Nephron progenitor cell (in vitro differentiated cells): ENCODE data around the gene LGALS14.

ENCODE experiments used
- DNase-seq: peaks from one replicate; pipeline ENCODE4 v3.0.0; 2021
- H3K27ac Mint-ChIP-seq: 2 replicates; pipeline ENCODE4 v1.8.0; 2021; ENCODE audit warnings: mild to moderate bottlenecking, moderate library complexity, mixed read lengths
- H3K27me3 Mint-ChIP-seq: 2 replicates; pipeline ENCODE4 v1.8.0; 2021; ENCODE audit warnings: mild to moderate bottlenecking, low read depth, mixed read lengths; ENCODE audit not compliant: poor library complexity
- H3K36me3 Mint-ChIP-seq: 2 replicates; pipeline ENCODE4 v1.8.0; 2021; ENCODE audit warnings: low read depth, mixed read lengths
- H3K4me1 Mint-ChIP-seq: 2 replicates; pipeline ENCODE4 v1.8.0; 2021; ENCODE audit warnings: mixed read lengths
- H3K4me3 Mint-ChIP-seq: 2 replicates; pipeline ENCODE4 v1.8.0; 2021; ENCODE audit warnings: mild to moderate bottlenecking, moderate library complexity, mixed read lengths
- H3K9me3 Mint-ChIP-seq: 2 replicates; pipeline ENCODE4 v1.8.0; 2021; ENCODE audit warnings: mild to moderate bottlenecking, moderate library complexity, mixed read lengths
- CTCF ChIP-seq: fragments of 200-600 bp; sonication (generic); IDR thresholded peaks from 2 replicates; pipeline ENCODE4 v1.5.0; 2021; ENCODE audit warnings: antibody characterized with exemption

The LGALS14 gene

GRCh38 chr19:39736088-39736487, 31.8 kb downstream of the LGALS14 start:
- Mint-ChIP-seq H3K27me3 (peaks cover 41% of the 10 kb centered on the region), H3K27ac (no peak overlapping the region), H3K9me3 (peaks cover 2% of the 10 kb centered on the region), H3K4me3 (no peak overlapping the region), H3K4me1 (no peaks in the 10 kb centered on the region), H3K36me3 (no peaks in the 10 kb centered on the region)
- DNase-seq, result no peak
- TF ChIP-seq CTCF, result no peak

GRCh38 chr19:39737351-39737750, 33.1 kb downstream of the LGALS14 start:
- Mint-ChIP-seq H3K27me3 (peaks cover 39% of the 10 kb centered on the region), H3K9me3 (peaks cover 2% of the 10 kb centered on the region), H3K4me3 (no peak overlapping the region), H3K36me3 (no peaks in the 10 kb centered on the region), H3K27ac (no peak overlapping the region), H3K4me1 (no peaks in the 10 kb centered on the region)
- TF ChIP-seq CTCF, result no peak
- no peak for DNase-seq

GRCh38 chr19:39737891-39738290, 33.6 kb downstream of the LGALS14 start, which contains the start of gene CLC:
TSS of gene CLC (minus strand) at chr19:39738029. CDS start at chr19:39737952, 77 bp downstream.
- Mint-ChIP-seq H3K27me3 (peaks cover 39% of the 10 kb centered on the region), H3K4me1 (no peaks in the 10 kb centered on the region), H3K4me3 (no peak within 1 kb of the TSS), H3K27ac (no peak within 1 kb of the TSS), H3K36me3 (no peaks in the 10 kb centered on the region), H3K9me3 (peaks cover 2% of the 10 kb centered on the region)
- TF ChIP-seq CTCF, result no peak
- DNase-seq, result no peak

- Mint-ChIP-seq H3K36me3 (no peaks in the 10 kb centered on the region), H3K4me3 (no peak overlapping the region), H3K9me3 (no peaks in the 10 kb centered on the region), H3K27ac (no peak overlapping the region), H3K4me1 (no peaks in the 10 kb centered on the region), H3K27me3 (peaks cover 38% of the 10 kb centered on the region)
- no peak for DNase-seq
- no peak for TF ChIP-seq CTCF
These were observed 34.5 kb downstream of the LGALS14 start for GRCh38 chr19:39738814-39739213.

- H3K27ac Mint-ChIP-seq, result no peak overlapping the region
- H3K27me3 Mint-ChIP-seq, result peaks cover 30% of the 10 kb centered on the region
- no peaks in the 10 kb centered on the region for H3K9me3 Mint-ChIP-seq
These were observed 36.1 kb downstream of the LGALS14 start for GRCh38 chr19:39740395-39740794.

More at GRCh38 chr19:39740395-39740794, 36.1 kb downstream of the LGALS14 start:
- no peak for TF ChIP-seq CTCF
- H3K36me3 Mint-ChIP-seq, result no peaks in the 10 kb centered on the region
- H3K4me1 Mint-ChIP-seq, result no peaks in the 10 kb centered on the region
- no peak for DNase-seq
- no peak overlapping the region for H3K4me3 Mint-ChIP-seq
